Measurements from ENCODE around the gene DNM3.

The DNM3 gene

GRCh38 chr1:171988243-171988885, 147.1 kb downstream of the DNM3 start:
- no peak for DNase-seq (ENCODE audit: low read depth)
- H3K4me3 ChIP-seq (ENCODE audit: low read depth, low read length) = no peak overlapping the region
- no peak for TF ChIP-seq CTCF (IDR thresholded peaks at IDR 0.05; ENCODE audit: low read depth, low read length, missing control alignments)

GRCh38 chr1:171990371-171990770, 149.1 kb downstream of the DNM3 start:
- DNase-seq (ENCODE audit: low read depth) = no peak
- H3K4me3 ChIP-seq (ENCODE audit: low read depth, low read length) = no peak overlapping the region
- TF ChIP-seq CTCF (IDR thresholded peaks at IDR 0.05; ENCODE audit: low read depth, low read length, missing control alignments) = no peak

GRCh38 chr1:171994293-171994692, 153.0 kb downstream of the DNM3 start:
- DNase-seq (ENCODE audit: low read depth) = no peak
- no peak overlapping the region for H3K4me3 ChIP-seq (ENCODE audit: low read depth, low read length)
- no peak for TF ChIP-seq CTCF (IDR thresholded peaks at IDR 0.05; ENCODE audit: low read depth, low read length, missing control alignments)

- no peak for DNase-seq (ENCODE audit: low read depth)
- no peak overlapping the region for H3K4me3 ChIP-seq (ENCODE audit: low read depth, low read length)
These were observed 154.3 kb downstream of the DNM3 start for GRCh38 chr1:171995573-171995972.

GRCh38 chr1:171997936-171998335, 156.6 kb downstream of the DNM3 start:
- H3K4me3 ChIP-seq (ENCODE audit: low read depth, low read length) = no peak overlapping the region
- TF ChIP-seq CTCF (IDR thresholded peaks at IDR 0.05; ENCODE audit: low read depth, low read length, missing control alignments) = no peak
- DNase-seq (ENCODE audit: low read depth) = no peak

More at GRCh38 chr1:171995573-171995972, 154.3 kb downstream of the DNM3 start:
- TF ChIP-seq CTCF (IDR thresholded peaks at IDR 0.05; ENCODE audit: low read depth, low read length, missing control alignments) = no peak

- no peak overlapping the region for H3K4me3 ChIP-seq (ENCODE audit: low read depth, low read length)
- no peak for TF ChIP-seq CTCF (IDR thresholded peaks at IDR 0.05; ENCODE audit: low read depth, low read length, missing control alignments)
- DNase-seq (ENCODE audit: low read depth) = no peak
These were observed 157.4 kb downstream of the DNM3 start for GRCh38 chr1:171998711-171999110.

GRCh38 chr1:171999756-172000155, 158.5 kb downstream of the DNM3 start:
- no peak for DNase-seq (ENCODE audit: low read depth)
- H3K4me3 ChIP-seq (ENCODE audit: low read depth, low read length) = no peak overlapping the region
- no peak for TF ChIP-seq CTCF (IDR thresholded peaks at IDR 0.05; ENCODE audit: low read depth, low read length, missing control alignments)
